Hematopoietic multipotent progenitor cell treated with erythropoietin and hydrocortisone succinate and interleukin-3 and kit ligand, for 8 days (in vitro differentiated cells): ENCODE results near the gene NDRG4.
"Not testable (repeated sequence)": the region's sequence is repeated elsewhere in the genome, so short reads cannot be mapped to it uniquely, and the experiment has no call there.

Experiments
- DNase-seq: peaks from one replicate; pipeline ENCODE4 v3.0.0-alpha.2; 2015

NDRG4 gene

DNA sequence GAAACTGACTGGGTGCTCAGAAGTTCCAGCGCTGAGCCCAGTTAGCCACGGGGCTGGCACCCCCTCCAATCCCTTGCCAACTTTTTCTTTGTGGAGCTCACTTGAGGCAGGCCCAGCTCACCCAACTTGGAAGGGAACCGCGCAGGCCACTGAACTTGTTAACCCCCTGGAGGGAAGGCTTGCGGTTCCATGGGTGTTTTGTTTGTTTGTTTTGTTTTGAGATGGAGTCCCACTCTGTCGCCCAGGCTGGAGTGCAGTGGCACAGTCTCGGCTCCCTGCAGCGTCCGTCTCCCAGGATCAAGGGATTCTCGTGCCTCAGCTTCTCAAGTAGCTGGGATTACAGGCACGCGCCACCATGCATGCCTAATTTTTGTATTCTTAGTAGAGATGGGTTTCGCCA, 34.1 kb upstream of the NDRG4 start:
- no peak for DNase-seq

DNA sequence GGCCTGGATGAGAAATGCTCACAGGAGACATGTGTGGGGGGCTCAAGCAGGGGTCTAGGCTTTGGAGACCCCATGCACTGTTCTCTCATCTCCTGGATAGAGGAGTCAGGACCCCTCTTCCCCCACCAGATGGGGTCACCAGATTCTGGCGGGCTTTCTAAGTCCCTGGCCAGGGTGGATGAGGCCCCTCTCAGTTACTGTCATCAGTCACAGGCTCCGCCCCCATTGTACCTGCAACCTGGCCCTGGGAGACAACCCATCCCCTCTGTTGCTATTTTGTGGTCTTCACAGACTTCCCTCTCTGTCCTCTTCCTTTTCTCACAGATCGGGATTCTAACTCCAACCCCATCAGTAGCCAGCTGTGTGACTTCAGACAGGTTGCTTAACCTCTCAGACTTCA, 33.5 kb upstream of the NDRG4 start:
- DNase-seq, result no peak

DNA sequence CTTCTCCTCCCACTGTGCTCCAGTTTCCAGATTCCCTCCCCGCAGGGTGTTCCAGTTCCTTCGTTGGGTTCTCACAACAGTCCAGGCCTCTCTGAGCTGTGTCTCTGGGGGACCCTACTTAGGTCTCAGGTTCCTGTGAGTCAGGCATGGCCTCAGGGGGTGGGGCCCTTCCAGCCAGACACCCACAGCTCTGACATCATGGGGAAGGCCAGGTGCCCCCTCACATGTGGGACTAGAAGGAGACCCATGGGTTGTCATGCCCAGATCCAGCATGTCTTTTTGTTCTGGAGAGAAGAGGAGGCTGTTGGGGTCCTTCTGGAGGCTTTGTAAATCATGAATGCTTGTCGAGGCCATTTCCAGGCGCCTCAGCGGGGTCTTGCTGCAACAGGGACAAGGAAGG, 32.0 kb upstream of the NDRG4 start:
- no peak for DNase-seq

DNA sequence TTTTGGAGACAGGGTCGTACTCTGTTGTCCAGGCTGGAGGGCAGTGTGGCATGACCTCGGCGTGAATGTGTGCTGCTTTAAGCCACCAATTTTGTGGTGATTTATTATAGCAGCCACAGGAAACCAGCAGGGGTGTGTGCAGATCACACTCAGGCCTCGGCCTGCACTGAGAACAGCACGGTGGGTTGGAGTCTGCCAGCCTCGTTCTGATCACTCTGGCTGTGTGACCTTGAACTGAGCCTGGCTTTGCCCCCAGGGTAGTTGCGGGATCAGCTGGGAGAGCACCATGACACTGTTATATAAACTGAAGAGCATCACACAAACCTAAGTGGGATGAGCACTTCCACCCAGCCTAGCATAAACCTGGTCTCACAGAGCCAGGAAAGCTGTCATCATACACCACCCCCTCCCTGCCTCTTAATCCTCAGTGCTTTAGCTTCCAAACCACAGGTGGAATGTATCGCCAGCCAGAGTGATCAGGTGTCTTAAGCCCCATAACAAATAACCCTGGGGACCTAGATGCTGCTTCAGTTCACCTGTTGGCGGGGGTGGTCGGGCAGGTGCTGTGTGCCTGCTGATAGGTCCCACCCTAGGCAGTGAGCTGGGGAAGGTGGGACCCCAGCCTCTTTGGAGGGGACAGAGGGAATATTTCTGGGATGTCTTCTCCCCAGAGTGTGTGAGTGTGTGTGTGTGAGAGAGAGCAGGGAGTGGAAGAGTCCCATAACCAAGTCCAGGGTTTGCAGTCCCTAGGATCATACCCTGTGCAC, 28.6 kb upstream of the NDRG4 start:
- DNase-seq, result no peak

DNA sequence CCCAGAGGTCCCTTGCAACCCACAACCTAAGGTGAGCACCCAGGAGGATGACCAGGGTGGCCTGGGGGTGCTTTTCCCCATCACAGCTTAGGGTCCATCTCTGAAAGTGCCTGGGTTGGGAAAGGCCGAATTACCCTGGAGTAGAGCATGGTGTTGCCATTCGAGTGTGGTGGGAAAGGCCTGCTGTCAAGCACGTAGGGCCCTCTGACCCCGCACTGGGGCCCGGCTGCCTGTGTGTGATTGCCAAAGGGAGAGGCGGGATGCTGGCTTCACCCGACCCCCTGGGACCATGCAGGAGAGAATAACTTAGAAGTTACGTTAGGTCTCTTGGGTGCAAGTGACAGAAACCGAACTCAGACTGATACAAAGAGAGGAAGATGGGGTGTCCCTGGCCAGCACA, 27.7 kb upstream of the NDRG4 start:
- no peak for DNase-seq

DNA sequence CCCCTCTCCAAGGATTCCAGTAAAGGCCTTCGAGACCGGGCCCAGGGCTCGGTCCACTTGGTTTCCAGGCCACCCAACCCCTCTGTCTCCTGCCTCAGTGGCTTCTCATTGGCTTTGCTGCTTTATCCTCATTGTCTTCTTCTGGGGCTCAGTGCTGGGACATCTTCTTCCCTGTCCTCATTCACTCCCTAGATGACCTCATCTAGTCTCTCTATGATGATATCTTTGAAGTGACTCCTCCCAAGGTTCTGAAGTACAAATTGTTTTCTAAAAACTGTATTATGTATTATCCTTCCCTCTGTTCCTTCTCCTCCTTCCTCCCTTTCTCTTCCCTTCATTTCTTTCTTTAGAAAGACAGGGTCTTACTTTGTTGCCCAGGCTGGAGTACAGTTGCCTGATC, 27.1 kb upstream of the NDRG4 start:
- DNase-seq, result no peak

DNA sequence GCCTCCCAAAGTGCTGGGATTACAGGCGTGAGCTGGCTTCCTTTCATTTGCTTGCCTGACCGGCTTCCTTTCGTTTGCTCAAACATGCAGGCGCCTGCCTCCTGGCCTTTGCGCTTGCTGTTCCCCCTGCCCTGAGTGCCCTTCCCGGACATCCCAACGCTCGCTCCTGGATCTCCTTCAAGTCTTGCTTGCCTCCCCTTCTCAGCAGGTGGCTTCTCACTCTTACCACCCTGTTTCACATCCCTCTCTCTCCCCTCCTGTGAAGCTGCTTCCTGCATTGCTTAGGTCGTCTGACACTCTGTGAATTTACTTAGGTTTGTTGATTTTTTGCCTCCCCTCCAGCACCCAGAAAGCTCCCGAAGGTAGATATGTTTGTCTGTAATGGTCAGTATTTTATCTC, 25.6 kb upstream of the NDRG4 start:
- no peak for DNase-seq

DNA sequence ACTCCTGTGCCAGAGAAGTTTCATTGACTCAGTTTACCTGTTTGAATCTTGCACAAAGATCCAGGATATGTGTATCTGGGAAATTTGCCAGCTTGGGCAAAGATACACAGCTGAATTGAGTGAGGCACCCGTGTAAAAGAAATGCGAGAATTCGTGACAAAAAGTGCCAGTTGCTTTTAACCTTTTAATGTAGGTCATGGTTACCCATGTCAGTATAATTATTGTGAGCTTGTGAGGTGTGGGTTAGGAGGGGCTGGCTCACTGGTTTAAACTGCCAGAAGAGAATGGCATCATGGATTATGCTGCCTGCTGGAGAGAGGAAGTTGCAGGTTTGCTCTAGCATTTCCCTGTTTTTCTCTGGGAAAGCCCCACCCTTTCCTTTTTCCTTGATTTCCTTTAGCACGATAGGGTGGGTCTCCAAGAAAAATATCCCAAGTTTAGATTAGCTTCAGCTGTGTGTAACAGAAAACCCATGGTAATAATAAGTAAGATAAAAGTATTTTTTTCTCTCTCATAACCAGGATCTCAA, 24.8 kb upstream of the NDRG4 start:
- DNase-seq, result no peak

DNA sequence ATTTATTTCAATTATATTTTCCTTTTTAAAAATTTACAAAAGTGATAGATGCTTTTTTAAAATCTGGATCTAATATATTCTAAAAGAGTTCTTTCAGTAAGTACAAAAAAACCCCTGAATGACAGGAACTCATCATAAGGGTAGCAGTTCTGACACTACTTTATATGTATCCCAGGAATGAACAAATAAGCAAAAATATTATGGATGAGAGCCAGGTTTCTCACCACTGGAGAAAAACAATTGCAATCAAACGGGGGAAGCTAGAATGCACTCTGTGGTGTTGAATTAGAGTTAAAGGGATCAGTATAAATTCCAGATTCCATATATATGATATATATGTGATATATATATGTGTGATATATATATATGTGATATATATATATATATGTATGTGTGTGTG, 23.2 kb upstream of the NDRG4 start:
- no peak for DNase-seq

DNA sequence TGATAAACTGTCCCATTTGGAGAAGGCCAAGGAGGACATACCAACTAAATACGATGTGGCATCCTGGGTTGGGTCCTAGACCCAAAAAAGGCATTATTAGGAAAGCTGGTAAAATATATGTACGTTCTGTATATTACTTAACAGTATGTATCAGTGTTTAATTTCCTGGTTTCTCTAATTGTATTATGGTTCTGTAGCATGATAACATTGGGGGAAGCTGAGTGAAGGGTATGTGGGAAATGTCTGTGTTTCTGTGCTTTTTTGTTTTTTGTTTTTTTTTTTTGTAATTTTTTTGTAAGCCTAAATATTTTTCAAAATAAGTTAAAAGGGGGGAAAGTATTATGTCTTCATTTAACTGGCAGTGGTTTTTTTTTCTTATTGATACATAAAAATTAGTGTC, 21.5 kb upstream of the NDRG4 start:
- DNase-seq, result no peak

DNA sequence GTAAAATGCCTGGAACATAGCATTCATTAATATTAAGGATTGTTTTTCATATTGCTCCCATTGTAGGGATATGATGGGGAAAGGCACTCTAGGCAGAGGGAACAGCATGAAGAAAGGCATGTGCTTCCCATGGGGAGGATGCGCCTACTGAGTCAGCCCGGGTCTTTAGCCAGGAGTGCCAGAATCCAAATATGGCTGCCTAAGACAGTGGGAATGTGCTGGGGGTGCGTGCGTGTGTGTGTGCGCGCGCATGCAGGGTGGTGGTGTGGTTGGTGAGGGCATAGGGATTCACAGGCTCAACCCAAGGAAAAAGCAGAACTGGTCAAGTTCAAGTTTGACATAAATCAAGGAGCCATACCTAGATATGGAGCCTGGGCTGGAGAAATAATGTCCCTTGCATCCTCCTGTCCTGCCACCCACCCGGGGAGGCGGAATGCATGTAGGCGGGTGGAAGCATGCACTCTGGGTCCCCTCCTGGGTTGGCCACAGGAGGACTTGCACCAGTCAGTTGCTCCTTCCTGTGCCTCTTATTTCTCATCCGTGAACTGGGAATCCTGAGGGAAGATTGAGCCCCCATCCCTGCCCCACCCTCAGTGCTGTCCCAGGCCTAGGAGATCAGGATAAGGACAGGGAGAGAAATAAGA, 18.6 kb upstream of the NDRG4 start:
- DNase-seq, result no peak

DNA sequence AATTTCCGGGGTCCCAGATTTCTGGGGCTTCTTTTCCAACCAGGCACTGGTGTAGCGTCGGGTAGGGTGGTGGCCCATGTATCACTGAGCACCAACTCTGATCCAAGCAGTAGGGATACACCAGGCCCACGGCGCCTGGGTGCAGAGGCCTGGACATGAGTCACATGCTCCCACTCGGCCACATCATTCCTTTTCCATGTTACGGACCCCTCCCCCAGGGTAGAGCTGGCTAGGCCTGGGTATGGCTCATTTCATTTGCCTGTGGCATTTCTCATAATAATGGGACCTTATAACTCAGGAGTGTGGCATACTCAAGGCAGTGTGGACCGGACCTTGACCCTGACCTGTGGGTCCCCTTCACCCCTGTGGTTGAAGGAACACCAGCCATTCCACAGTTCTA, 18.0 kb upstream of the NDRG4 start:
- DNase-seq, result no peak

DNA sequence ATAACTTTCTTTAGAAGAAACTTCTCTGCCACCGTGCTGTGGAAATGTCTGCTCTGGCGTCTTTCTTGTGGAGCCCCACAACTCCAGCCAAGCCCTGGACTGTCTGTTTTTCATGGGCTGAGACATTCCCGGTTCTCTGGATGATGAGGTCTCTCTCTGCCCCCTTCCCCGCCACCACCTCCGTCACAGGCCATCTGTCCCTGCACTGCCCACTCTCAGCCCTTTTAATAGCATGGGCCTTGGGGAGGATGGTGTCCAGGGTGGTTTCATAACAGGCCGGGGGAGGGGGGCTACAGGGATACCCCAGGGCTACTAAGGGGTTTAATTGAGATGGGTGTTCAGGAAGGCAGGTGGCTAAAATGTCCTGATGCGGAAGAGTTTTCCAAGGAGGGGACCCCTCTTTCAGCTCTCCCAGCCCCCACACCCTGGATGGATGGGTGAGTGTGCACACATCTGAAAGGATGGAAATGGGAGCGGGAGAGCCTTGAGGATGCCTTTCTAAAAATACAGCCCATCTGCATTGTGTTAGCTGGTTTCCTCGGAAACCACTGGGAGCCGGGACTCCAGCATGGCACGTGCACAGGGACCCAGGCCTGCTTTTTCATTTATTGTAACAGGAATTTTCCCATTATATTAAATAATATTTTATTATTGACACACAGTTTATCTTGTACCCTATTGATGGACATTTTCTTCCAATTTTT, 14.6 kb upstream of the NDRG4 start:
- no peak for DNase-seq

DNA sequence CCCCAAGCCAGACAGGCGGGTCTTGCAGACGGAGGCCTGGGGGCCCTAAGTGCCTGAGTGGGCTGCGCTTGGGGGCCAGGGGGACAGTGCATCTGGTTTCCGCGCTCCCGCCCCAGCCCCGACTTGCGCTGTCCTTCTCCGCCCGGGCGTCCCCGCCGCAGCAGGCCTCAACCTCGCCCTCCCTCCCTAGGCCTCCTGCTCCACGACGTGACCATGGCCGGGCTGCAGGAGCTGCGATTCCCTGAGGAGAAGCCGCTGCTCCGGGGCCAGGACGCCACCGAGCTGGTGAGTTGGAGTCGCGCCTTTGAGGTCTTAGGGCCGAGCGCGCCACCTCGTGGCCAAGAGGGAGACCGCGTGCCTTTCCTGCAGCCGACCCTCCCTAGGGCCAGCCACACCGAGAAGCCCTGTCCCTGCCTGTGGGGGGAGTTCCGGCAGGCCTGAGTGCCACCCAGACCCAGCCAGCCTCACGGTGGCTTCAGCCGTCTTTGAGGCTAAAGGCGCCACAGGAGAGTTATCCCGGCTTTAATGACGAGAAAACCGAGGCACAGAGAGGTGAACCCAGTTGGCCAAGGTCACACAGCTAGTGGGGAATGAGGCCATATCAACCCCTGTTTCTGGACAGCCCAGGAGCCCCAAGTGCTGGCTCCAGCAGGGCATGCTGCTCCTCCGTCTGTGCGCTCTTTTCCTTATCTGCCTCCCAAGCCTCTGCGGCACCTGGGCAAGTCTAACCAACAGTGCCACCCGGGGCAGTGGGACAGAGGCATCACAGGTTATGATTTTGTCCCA, 12.2 kb upstream of the NDRG4 start:
- DNase-seq, result peak; percentile 74

DNA sequence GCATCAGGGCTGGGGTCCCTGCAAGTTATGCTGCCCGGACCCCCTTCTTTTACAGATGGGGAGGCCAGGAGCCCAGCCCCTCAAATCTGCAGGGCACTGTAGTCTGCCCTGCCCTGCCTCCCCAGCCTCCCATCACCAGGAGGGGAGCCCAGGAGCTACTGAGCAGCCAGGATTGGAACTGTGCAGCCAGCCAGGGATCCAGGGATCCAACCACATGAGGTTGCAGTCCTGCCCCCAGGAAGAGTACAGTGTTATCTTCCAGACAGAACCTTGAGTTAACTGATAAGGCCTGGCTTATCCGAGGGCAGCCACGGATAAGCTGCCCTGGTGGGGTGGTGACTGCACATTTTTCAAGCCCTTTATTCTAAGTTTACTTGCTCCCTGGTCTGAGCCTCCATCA, 11.4 kb upstream of the NDRG4 start:
- DNase-seq, result peak; percentile 39

DNA sequence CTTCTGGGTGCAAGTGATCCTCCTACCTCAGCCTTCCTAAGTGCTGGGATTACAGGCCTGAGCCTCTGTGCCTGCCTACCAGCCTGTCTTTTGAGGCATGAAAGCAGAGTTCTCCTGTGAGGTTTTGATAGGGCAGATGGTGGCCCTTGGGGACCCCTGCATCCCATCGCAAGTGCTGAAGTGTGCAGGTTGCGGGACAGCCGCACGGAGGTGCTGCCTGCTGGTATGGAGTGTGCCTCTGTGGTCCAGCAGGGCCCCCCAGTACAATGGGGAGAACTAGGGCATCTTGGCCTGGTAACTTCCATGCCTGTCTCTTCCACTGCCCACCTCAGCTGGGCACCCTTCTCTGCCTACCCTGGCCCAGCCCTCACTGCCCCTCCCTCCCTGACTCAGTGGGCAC, 9.9 kb upstream of the NDRG4 start:
- no peak for DNase-seq

DNA sequence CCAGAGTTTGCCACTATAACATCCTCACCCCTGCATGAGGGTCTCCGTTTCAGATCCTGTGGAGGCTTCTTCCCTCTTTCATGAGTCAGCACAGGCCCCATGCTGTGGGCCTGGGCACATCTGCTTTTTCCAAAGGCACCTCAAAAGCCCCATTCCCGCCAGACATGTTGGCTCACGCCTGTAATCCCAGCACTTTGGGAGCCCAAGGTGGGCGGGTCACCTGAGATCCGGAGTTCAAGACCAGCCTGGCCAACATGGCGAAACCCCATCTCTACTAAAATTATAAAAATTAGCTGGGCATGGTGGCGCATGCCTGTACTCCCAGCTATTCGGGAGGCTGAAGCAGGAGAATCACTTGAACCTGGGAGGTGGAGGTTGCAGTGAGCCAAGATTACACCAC, 9.4 kb upstream of the NDRG4 start:
- DNase-seq, result not testable (repeated sequence)

DNA sequence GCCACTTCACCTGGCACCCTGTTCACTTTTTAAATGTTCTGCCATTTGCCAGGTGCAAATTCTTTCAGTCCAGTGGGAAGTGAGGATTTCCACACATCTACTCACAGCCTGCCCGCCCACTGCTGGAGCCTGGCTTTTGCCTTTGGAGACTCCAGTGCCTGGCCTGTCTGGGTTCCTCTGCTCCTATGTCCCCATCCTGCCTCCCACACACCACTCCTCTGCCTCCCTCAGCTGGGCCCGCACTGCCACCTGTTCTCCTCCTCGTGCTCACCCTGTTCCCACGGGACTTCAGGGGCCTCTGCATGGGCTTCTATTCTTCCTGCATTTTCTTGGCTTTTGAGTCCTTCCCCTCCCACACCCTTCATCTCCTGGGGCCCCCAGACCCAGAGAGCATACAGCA, 7.9 kb upstream of the NDRG4 start:
- DNase-seq, result no peak

DNA sequence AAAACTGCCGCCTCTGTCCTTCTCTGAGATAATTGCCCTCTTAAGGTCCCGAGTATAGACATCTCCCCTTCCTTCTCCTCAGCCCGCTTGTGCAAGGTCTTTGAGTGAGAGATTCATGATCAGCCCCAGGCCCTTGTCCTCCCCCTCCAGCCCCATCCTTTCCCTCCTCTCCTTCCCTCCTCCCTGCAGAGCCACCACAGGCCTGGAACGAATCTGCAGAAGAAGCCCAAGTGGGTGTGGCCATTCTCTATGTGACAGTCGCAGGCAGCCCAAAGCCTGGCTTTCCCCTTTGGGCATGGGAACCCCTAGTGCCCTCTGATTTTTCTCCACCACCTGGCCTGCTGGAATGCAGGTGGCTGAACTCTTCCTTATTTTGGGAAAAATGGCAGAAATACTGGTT, 7.2 kb upstream of the NDRG4 start:
- no peak for DNase-seq

DNA sequence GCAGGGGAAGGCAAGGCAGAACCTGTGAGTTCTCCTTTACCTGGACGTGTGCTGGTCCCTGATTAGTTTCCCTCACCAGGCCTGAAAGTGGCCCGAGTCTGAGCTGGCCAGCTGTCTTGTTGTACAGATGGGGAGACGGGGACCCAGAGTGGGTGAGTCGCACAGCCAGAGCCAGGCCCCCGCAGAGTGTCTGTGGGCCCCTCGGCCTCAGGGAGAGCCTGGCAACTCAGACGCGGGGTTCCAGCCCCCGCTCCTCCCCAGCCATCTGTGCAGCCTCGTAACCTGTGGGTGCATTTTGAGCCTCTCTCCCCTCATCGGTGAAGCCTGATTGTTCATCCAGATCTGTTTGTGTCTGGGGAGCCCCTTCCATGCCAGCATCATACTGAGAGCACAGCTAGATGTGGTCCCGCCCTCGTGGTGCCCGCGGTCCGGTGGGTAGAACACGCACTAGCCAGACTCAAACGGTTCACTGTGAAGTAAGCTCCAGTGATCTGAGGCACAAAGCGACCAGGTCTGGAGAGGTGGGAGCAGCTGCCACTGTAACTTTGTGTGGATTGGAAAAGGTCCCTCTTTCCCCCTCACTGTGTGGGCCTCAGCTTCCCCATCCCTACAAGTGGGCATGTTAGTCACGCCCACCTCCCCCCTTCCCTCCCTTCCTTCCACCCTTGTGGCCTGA, 6.0 kb upstream of the NDRG4 start:
- no peak for DNase-seq

DNA sequence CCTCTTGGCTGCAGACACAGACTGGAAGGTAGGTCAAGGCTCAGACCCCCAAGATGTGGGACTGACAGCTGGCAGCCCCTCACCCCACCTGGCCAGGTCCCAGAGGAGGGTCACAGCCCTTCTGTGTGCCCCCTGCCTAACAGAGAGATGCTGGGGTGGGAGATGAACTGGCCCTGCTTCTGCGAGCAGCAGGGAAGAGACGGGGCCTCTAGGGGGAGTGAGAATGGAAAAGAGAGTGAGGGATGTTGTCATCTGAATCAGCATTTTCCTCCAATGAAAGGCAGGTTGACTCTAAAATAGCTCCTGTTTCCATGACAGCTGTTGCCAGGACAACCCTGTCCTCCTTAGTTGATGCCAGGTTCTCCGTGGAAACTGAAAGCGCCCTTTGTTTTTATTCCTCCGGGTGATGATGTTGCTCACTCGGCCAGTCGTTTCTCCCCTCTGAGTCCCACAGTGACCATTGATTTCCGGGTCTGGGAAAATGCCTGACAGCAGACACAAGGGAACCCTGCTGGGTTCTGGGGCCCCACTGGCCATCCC, 4.9 kb upstream of the NDRG4 start:
- DNase-seq, result peak; percentile 86
